SK-MEL-5 (cell line): ENCODE data around the gene CCND1. TPM values are rescaled to one million over a fixed set of nuclear protein-coding genes. Genes with fewer than 3 reads are reported as not detected.
"Not testable (repeated sequence)": the region's sequence is repeated elsewhere in the genome, so short reads cannot be mapped to it uniquely, and the experiment has no call there.

Experiments used
- DNase-seq: peaks from one replicate; pipeline ENCODE4 v3.0.0-alpha.2; 2016; ENCODE audit warnings: low read depth, low spot score
- in situ Hi-C: cut with HindIII; loops from 2 replicates; pipeline ENCODE4 v1.10.0; 2016; ENCODE audit warnings: low sequenced_read_pairs, high pct_unique_total_duplicates, low pct_unique_long_range_greater_than_20kb
- total RNA-seq: library from RNA; depleted of rRNA; stranded (reverse); fragments of >200 nt; shearing (Covaris generic); gene quantifications from 2 replicates; pipeline ENCODE4 v1.2.3, GENCODE V29; 2014

CCND1 gene
- total RNA-seq, 1 experiment from 2014 or later, result 111 TPM

GRCh38 chr11:69689484-69690319, 48.7 kb downstream of the CCND1 start:
- DNase-seq, result no peak
- in situ Hi-C loops, result no loop called here

- DNase-seq, result no peak
- in situ Hi-C loops, result no loop called here
These were observed 50.5 kb downstream of the CCND1 start for GRCh38 chr11:69691463-69691862.

- in situ Hi-C loops, result no loop called here
- DNase-seq, result no peak
These were observed 51.5 kb downstream of the CCND1 start for GRCh38 chr11:69692422-69692821.

GRCh38 chr11:69694781-69695180, 53.8 kb downstream of the CCND1 start:
- in situ Hi-C loops, result no loop called here
- no peak for DNase-seq

- DNase-seq, result no peak
- in situ Hi-C loops, result no loop called here
These were observed 54.6 kb downstream of the CCND1 start for GRCh38 chr11:69695581-69695980.

- DNase-seq, result not testable (repeated sequence)
These were observed 55.0 kb downstream of the CCND1 start for GRCh38 chr11:69695995-69696394.

GRCh38 chr11:69696749-69697468, 56.0 kb downstream of the CCND1 start:
- no peak for DNase-seq
- in situ Hi-C loops, result no loop called here

More at GRCh38 chr11:69695995-69696394, 55.0 kb downstream of the CCND1 start:
- in situ Hi-C loops, result not testable (repeated sequence)

- DNase-seq, result no peak
- in situ Hi-C loops, result no loop called here
These were observed 56.5 kb downstream of the CCND1 start for GRCh38 chr11:69697469-69697843.

- DNase-seq, result no peak
- in situ Hi-C loops, result no loop called here
These were observed 56.9 kb downstream of the CCND1 start for GRCh38 chr11:69697861-69698260.

- DNase-seq, result no peak
- in situ Hi-C loops, result no loop called here
These were observed 57.4 kb downstream of the CCND1 start for GRCh38 chr11:69698362-69698761.

GRCh38 chr11:69699213-69699612, 58.3 kb downstream of the CCND1 start:
- in situ Hi-C loops, result no loop called here
- DNase-seq, result no peak

- peak; percentile 91 for DNase-seq
- in situ Hi-C loops, result no loop called here
These were observed 59.6 kb downstream of the CCND1 start for GRCh38 chr11:69700278-69701140.

- no peak for DNase-seq
- in situ Hi-C loops, result no loop called here
These were observed 61.3 kb downstream of the CCND1 start for GRCh38 chr11:69702239-69702691.

GRCh38 chr11:69702769-69703452, 62.0 kb downstream of the CCND1 start:
- in situ Hi-C loops, result no loop called here
- DNase-seq, result no peak

- DNase-seq, result no peak
- in situ Hi-C loops, result no loop called here
These were observed 62.5 kb downstream of the CCND1 start for GRCh38 chr11:69703453-69703767.
